Measurements from ENCODE around the gene OPN4.
A peak's percentile ranks its signal among the peaks of the same experiment; 100 is the strongest.
"Not testable (repeated sequence)": the region's sequence is repeated elsewhere in the genome, so short reads cannot be mapped to it uniquely, and the experiment has no call there.

Gene OPN4

GRCh38 chr10:86654411-86655172 lies at the start of gene OPN4:
OPN4 (plus strand) TSS chr10:86654547; CDS start chr10:86654784, 237 bp downstream.
- no peak for FAIRE-seq
- DNase-seq (ENCODE audit: insufficient read length, low spot score) = no peak

GRCh38 chr10:86607674-86608073 lies 46.7 kb upstream of the OPN4 start:
- no peak for DNase-seq (ENCODE audit: insufficient read length, low spot score)
- FAIRE-seq = no peak

- DNase-seq (ENCODE audit: insufficient read length, low spot score) (no peak), FAIRE-seq (no peak)
Measured at GRCh38 chr10:86609920-86610319, 44.4 kb upstream of the OPN4 start.

GRCh38 chr10:86611386-86611785 lies 43.0 kb upstream of the OPN4 start:
- FAIRE-seq = no peak
- no peak for DNase-seq (ENCODE audit: insufficient read length, low spot score)

GRCh38 chr10:86613096-86613495 lies 41.3 kb upstream of the OPN4 start:
- FAIRE-seq (no peak), DNase-seq (ENCODE audit: insufficient read length, low spot score) (no peak)

- FAIRE-seq (no peak), DNase-seq (ENCODE audit: insufficient read length, low spot score) (no peak)
Measured at GRCh38 chr10:86613905-86614304, 40.4 kb upstream of the OPN4 start.

GRCh38 chr10:86614853-86615252 lies 39.5 kb upstream of the OPN4 start:
- no peak for DNase-seq (ENCODE audit: insufficient read length, low spot score)

GRCh38 chr10:86617278-86617677 lies 37.1 kb upstream of the OPN4 start:
- DNase-seq (ENCODE audit: insufficient read length, low spot score); FAIRE-seq: not testable (repeated sequence)

More at GRCh38 chr10:86614853-86615252, 39.5 kb upstream of the OPN4 start:
- no peak for FAIRE-seq

- DNase-seq (ENCODE audit: insufficient read length, low spot score) (no peak), FAIRE-seq (no peak)
Measured at GRCh38 chr10:86628311-86628710, 26.0 kb upstream of the OPN4 start.

- DNase-seq (ENCODE audit: insufficient read length, low spot score) (no peak), FAIRE-seq (no peak)
Measured at GRCh38 chr10:86630079-86630478, 24.3 kb upstream of the OPN4 start.

GRCh38 chr10:86632009-86632800 lies 22.1 kb upstream of the OPN4 start:
- DNase-seq (ENCODE audit: insufficient read length, low spot score) = no peak
- FAIRE-seq = no peak

- FAIRE-seq (no peak), DNase-seq (ENCODE audit: insufficient read length, low spot score) (no peak)
Measured at GRCh38 chr10:86632951-86633350, 21.4 kb upstream of the OPN4 start.

GRCh38 chr10:86635402-86635801 lies 18.9 kb upstream of the OPN4 start:
- no peak for DNase-seq (ENCODE audit: insufficient read length, low spot score)
- no peak for FAIRE-seq

GRCh38 chr10:86636311-86636710 lies 18.0 kb upstream of the OPN4 start:
- DNase-seq (ENCODE audit: insufficient read length, low spot score) (no peak), FAIRE-seq (no peak)

- DNase-seq (ENCODE audit: insufficient read length, low spot score) = no peak
- FAIRE-seq = no peak
Measured at GRCh38 chr10:86642021-86642420, 12.3 kb upstream of the OPN4 start.

GRCh38 chr10:86642499-86642898 lies 11.8 kb upstream of the OPN4 start:
- no peak for DNase-seq (ENCODE audit: insufficient read length, low spot score)
- peak; percentile 8 for FAIRE-seq

GRCh38 chr10:86644152-86644793 lies 10.1 kb upstream of the OPN4 start:
- DNase-seq (ENCODE audit: insufficient read length, low spot score) (no peak), FAIRE-seq (peak; percentile 66)

- DNase-seq (ENCODE audit: insufficient read length, low spot score) (no peak), FAIRE-seq (no peak)
Measured at GRCh38 chr10:86644794-86645445, 9.4 kb upstream of the OPN4 start.

- FAIRE-seq; DNase-seq (ENCODE audit: insufficient read length, low spot score): not testable (repeated sequence)
Measured at GRCh38 chr10:86645621-86646165, 8.7 kb upstream of the OPN4 start.

- no peak for FAIRE-seq
- no peak for DNase-seq (ENCODE audit: insufficient read length, low spot score)
Measured at GRCh38 chr10:86646532-86646931, 7.8 kb upstream of the OPN4 start.

- DNase-seq (ENCODE audit: insufficient read length, low spot score) (no peak), FAIRE-seq (no peak)
Measured at GRCh38 chr10:86646933-86647332, 7.4 kb upstream of the OPN4 start.

Measured in GM19239 (cell line).